Keratinocyte (primary cell): ENCODE results near the gene RAET1E. TPM values are rescaled to one million over a fixed set of nuclear protein-coding genes. Genes with fewer than 3 reads are reported as not detected.
"Not testable (repeated sequence)": the region's sequence is repeated elsewhere in the genome, so short reads cannot be mapped to it uniquely, and the experiment has no call there.

Experiments
- DNase-seq: peaks from one replicate; pipeline ENCODE4 v3.0.0-alpha.2; 2011; ENCODE audit warnings: low read depth, missing footprints, low spot score
- FAIRE-seq: peaks from 2 replicates; lab custom pipeline; 2011; peaks lifted over from hg19 to GRCh38; lab: Jason Lieb, UNC
- H2AFZ ChIP-seq: 2 replicates; pipeline ENCODE4 v1.6.0; 2012; ENCODE audit warnings: low read length, control low read depth, inconsistent platforms; ENCODE audit not compliant: control insufficient read depth
- H3K27ac ChIP-seq: 2 replicates; pipeline ENCODE4 v1.5.1; 2011; ENCODE audit warnings: low read length; ENCODE audit not compliant: control insufficient read depth, insufficient read depth
- H3K27me3 ChIP-seq: 3 replicates; pipeline ENCODE4 v1.6.0; 2011; ENCODE audit warnings: low read length; ENCODE audit not compliant: control insufficient read depth, insufficient read depth; ENCODE audit errors: extremely low read depth
- H3K36me3 ChIP-seq, 2 experiments: 2 replicates in 1 of 2; 3 replicates in 1 of 2; pipeline ENCODE4 v1.5.1; 2011; ENCODE audit warnings: low read length in 2 of 2, mild to moderate bottlenecking in 1 of 2; ENCODE audit not compliant: control insufficient read depth in 2 of 2, insufficient read depth in 2 of 2; ENCODE audit errors: extremely low read depth in 1 of 2
- H3K4me1 ChIP-seq: 3 replicates; pipeline ENCODE4 v1.5.1; 2011; ENCODE audit warnings: low read length; ENCODE audit not compliant: control insufficient read depth, insufficient read depth; ENCODE audit errors: extremely low read depth
- H3K4me2 ChIP-seq: 3 replicates; pipeline ENCODE4 v1.6.0; 2011; ENCODE audit warnings: low read depth, low read length; ENCODE audit not compliant: control insufficient read depth, insufficient read depth; ENCODE audit errors: extremely low read depth
- H3K4me3 ChIP-seq, 3 experiments: fragments of 200-600 bp in 1 of 3; sonication (generic) in 1 of 3; 2 replicates in 2 of 3; 3 replicates in 1 of 3; pipeline ENCODE4 v1.5.1; 2011 to 2016; ENCODE audit warnings: low read length in 3 of 3, mild to moderate bottlenecking in 3 of 3, control low read depth in 2 of 3, inconsistent platforms in 1 of 3, low read depth in 1 of 3, mixed read lengths in 1 of 3, mixed run types in 1 of 3, moderate library complexity in 1 of 3; ENCODE audit not compliant: control insufficient read depth in 2 of 3, insufficient read depth in 2 of 3; ENCODE audit errors: extremely low read depth in 1 of 3
- H3K79me2 ChIP-seq: 2 replicates; pipeline ENCODE4 v1.6.0; 2012; ENCODE audit warnings: low read length; ENCODE audit not compliant: control insufficient read depth, insufficient read depth
- H3K9ac ChIP-seq: 3 replicates; pipeline ENCODE4 v1.6.0; 2011; ENCODE audit warnings: low read length; ENCODE audit not compliant: control insufficient read depth, insufficient read depth; ENCODE audit errors: extremely low read depth
- H3K9me1 ChIP-seq: 3 replicates; pipeline ENCODE4 v1.6.0; 2011; ENCODE audit warnings: low read length; ENCODE audit not compliant: control insufficient read depth, insufficient read depth; ENCODE audit errors: extremely low read depth
- H3K9me3 ChIP-seq: 2 replicates; pipeline ENCODE4 v1.5.1; 2012; ENCODE audit warnings: low read depth, low read length; ENCODE audit not compliant: control insufficient read depth
- H4K20me1 ChIP-seq: 3 replicates; pipeline ENCODE4 v1.6.0; 2011; ENCODE audit warnings: low read length; ENCODE audit not compliant: control insufficient read depth, insufficient read depth; ENCODE audit errors: extremely low read depth
- CTCF ChIP-seq, 3 experiments: IDR thresholded peaks in 1 of 3; conservative IDR thresholded peaks in 1 of 3; optimal IDR thresholded peaks in 1 of 3; 2 replicates in 2 of 3; 3 replicates in 1 of 3; pipeline versions ENCODE3 to v1.5.1; 2011; ENCODE audit warnings: low read length in 3 of 3, mild to moderate bottlenecking in 3 of 3, moderate library complexity in 2 of 3, control low read depth in 1 of 3, inconsistent platforms in 1 of 3; ENCODE audit not compliant: insufficient read depth in 2 of 3; ENCODE audit errors: extremely low read depth in 1 of 3
- EZH2 ChIP-seq: IDR thresholded peaks from one replicate; pipeline ENCODE4 v1.6.1; 2012; ENCODE audit warnings: inconsistent platforms, mild to moderate bottlenecking, low read length, moderate library complexity
- dilution Hi-C: fragments of 300-500 bp; cut with MboI; formaldehyde crosslinking; loops from one replicate; pipeline ENCODE4 v1.7.0; 2020; ENCODE audit warnings: low sequenced_read_pairs; ENCODE audit not compliant: extremely low pct_ligation_motif_present
- polyA plus RNA-seq, 5 experiments: library from polyadenylated mRNA; depleted of rRNA in 3 of 5; stranded (reverse) in 3 of 5; stranded (forward) in 1 of 5; unstranded in 1 of 5; fragments of >200 nt; gene quantifications; 1 replicate in 1 of 5; 2 replicates in 3 of 5; 3 replicates in 1 of 5; pipeline versions ENCODE4 v1.2.1 to v1.2.3, GENCODE V29; 2011 to 2012; ENCODE audit warnings: missing spikeins in 2 of 5, low read depth in 1 of 5, low replicate concordance in 1 of 5

The RAET1E gene
- polyA plus RNA-seq, 1 donor (not counting 4 experiments of a cell fraction or from before 2014, with no cell fraction given): 14.0 TPM

GRCh38 chr6:149854532-149854931, 43.4 kb downstream of the RAET1E start:
- no peak for DNase-seq
- dilution Hi-C loops: no loop called here
- TF ChIP-seq CTCF (optimal IDR thresholded peaks at IDR 0.05 in 1 of 3, IDR thresholded peaks at IDR 0.05 in 1 of 3, conservative IDR thresholded peaks at IDR 0.05 in 1 of 3; ENCODE audit: extremely low read depth in 1 of 3, insufficient read depth in 2 of 3, low read length in 3 of 3) (no peak), EZH2 (no peak)
- Histone ChIP-seq H3K4me2 (peak overlapping the region; percentile 89), H2AFZ (no peak overlapping the region), H3K4me1 (peaks cover 65% of the 10 kb centered on the region), H3K27ac (peak overlapping the region; percentile 93), H3K36me3 (peaks cover under 1 to 7% of the 10 kb centered on the region in 2 experiments), H3K9me3 (no peaks in the 10 kb centered on the region), H4K20me1 (no peaks in the 10 kb centered on the region), H3K9ac (peak overlapping the region; percentile 78), H3K79me2 (peaks cover 26% of the 10 kb centered on the region), H3K4me3 (peak overlapping the region; percentile 23 to 73 (median 67)), H3K9me1 (peaks cover 3% of the 10 kb centered on the region), H3K27me3 (no peaks in the 10 kb centered on the region)
- peak; percentile 62 for FAIRE-seq

GRCh38 chr6:149854017-149854416, 43.9 kb downstream of the RAET1E start:
- H3K4me3 ChIP-seq: peak overlapping the region in 1 of 3 experiments; percentile 67
- H2AFZ ChIP-seq, dilution Hi-C loops, DNase-seq, H3K36me3 ChIP-seq, H3K9me1 ChIP-seq, H3K9me3 ChIP-seq, H3K27me3 ChIP-seq, H4K20me1 ChIP-seq, FAIRE-seq: not testable (repeated sequence)
- peaks cover 24% of the 10 kb centered on the region for H3K79me2 ChIP-seq
- H3K4me2 ChIP-seq: peak overlapping the region; percentile 89
- peak overlapping the region; percentile 93 for H3K27ac ChIP-seq
- H3K4me1 ChIP-seq: peaks cover 61% of the 10 kb centered on the region
- H3K9ac ChIP-seq: peak overlapping the region; percentile 78

GRCh38 chr6:149852881-149853280, 45.0 kb downstream of the RAET1E start:
- H3K9me3 ChIP-seq: no peaks in the 10 kb centered on the region
- H3K4me1 ChIP-seq: peaks cover 62% of the 10 kb centered on the region
- peak overlapping the region; percentile 31 for H3K4me2 ChIP-seq
- H3K27me3 ChIP-seq: no peaks in the 10 kb centered on the region
- H4K20me1 ChIP-seq: peaks cover 2% of the 10 kb centered on the region
- H3K9me1 ChIP-seq: peaks cover 3% of the 10 kb centered on the region
- DNase-seq: no peak
- dilution Hi-C loops: no loop called here
- H2AFZ ChIP-seq: peak overlapping the region; percentile 45
- peak overlapping the region; percentile 46 for H3K9ac ChIP-seq
- H3K79me2 ChIP-seq: peaks cover 15% of the 10 kb centered on the region
- FAIRE-seq: no peak
- H3K27ac ChIP-seq: peak overlapping the region; percentile 65
- H3K4me3 ChIP-seq: no peak overlapping the region
- H3K36me3 ChIP-seq: peaks cover 1 to 7% of the 10 kb centered on the region in 2 experiments
- TF ChIP-seq CTCF (optimal IDR thresholded peaks at IDR 0.05 in 1 of 3, IDR thresholded peaks at IDR 0.05 in 1 of 3, conservative IDR thresholded peaks at IDR 0.05 in 1 of 3; ENCODE audit: extremely low read depth in 1 of 3, insufficient read depth in 2 of 3, low read length in 3 of 3): no peak
- no peak for TF ChIP-seq EZH2
